ENCODE measurements around the gene DNAJC25. TPM values are rescaled to one million over a fixed set of nuclear protein-coding genes. Genes with fewer than 3 reads are reported as not detected.
A peak's percentile ranks its signal among the peaks of the same experiment; 100 is the strongest.

Gene DNAJC25
- polyA plus RNA-seq, 1 experiment, result 14.1 TPM

GRCh38 chr9:111632060-111632459 lies 926 bp downstream of the DNAJC25 start:
- no peak for DNase-seq (ENCODE audit: low read depth, low spot score)
- POLR2A ChIA-PET, result interaction anchor here (1.0 to 1.8 kb wide), 6 partner anchors 9 to 33 kb away, joined by 3 to 13 read pairs (median 5); partner anchors contain the start of genes GNG10 and PTGR1
- TF ChIP-seq, protein P1, sequence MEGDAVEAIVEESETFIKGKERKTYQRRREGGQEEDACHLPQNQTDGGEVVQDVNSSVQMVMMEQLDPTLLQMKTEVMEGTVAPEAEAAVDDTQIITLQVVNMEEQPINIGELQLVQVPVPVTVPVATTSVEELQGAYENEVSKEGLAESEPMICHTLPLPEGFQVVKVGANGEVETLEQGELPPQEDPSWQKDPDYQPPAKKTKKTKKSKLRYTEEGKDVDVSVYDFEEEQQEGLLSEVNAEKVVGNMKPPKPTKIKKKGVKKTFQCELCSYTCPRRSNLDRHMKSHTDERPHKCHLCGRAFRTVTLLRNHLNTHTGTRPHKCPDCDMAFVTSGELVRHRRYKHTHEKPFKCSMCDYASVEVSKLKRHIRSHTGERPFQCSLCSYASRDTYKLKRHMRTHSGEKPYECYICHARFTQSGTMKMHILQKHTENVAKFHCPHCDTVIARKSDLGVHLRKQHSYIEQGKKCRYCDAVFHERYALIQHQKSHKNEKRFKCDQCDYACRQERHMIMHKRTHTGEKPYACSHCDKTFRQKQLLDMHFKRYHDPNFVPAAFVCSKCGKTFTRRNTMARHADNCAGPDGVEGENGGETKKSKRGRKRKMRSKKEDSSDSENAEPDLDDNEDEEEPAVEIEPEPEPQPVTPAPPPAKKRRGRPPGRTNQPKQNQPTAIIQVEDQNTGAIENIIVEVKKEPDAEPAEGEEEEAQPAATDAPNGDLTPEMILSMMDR (IDR thresholded peaks at IDR 0.05; ENCODE audit: low read depth, low read length), result no peak
- CTCF ChIA-PET, result no interaction called here
- Histone ChIP-seq H3K9me3 (ENCODE audit: control insufficient read depth, insufficient read depth, low read length) (no peaks in the 10 kb centered on the region), H3K4me3 (ENCODE audit: low read depth, low read length) (peak overlapping the region; percentile 92), H3K27me3 (ENCODE audit: control insufficient read depth, insufficient read depth, low read length) (no peaks in the 10 kb centered on the region), H3K27ac (ENCODE audit: low read depth, low read length) (no peak overlapping the region)

DNA sequence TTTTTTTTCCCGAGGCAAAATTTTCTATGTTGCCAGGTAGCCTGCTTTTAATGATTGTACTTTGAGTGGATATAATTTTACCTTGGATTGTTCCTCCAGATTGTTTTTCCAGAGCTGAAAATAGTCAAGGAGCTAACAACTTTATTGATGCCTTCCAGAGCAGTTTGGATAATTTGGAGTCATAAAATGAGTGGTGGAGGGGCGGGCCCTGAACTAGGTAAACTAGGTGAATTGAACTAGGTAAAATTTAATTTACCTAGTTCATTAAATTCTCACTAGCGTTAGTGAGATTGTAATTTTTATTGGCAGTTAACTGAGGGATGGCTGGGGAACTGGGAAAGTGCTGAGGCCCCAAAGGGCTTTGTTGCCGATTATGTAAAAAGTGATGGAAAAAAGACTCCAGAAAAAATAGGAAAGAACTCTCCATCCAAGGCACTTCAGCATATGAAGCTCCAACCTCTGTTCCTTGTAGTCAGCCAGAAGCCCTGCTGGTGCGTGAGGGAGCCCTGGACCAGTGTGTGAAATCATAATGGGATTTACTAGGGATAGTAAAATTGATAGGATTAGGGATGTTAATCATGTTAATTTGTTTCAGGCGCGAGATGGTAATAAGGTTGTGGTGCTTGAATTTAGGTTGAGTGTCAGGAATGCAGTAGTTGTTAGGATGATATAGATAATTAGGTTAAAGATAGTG lies 1.7 kb downstream of the DNAJC25 start:
- CTCF ChIA-PET, result no interaction called here
- no peak for DNase-seq (ENCODE audit: low read depth, low spot score)
- Histone ChIP-seq H3K27me3 (ENCODE audit: control insufficient read depth, insufficient read depth, low read length) (no peaks in the 10 kb centered on the region), H3K9me3 (ENCODE audit: control insufficient read depth, insufficient read depth, low read length) (no peaks in the 10 kb centered on the region), H3K27ac (ENCODE audit: low read depth, low read length) (no peak overlapping the region), H3K4me3 (ENCODE audit: low read depth, low read length) (peak overlapping the region; percentile 92)
- TF ChIP-seq, protein P1 (IDR thresholded peaks at IDR 0.05; ENCODE audit: low read depth, low read length), result no peak
- POLR2A ChIA-PET, result no interaction called here

GRCh38 chr9:111633389-111633736 lies 2.2 kb downstream of the DNAJC25 start:
- ChIA-PET POLR2A (no interaction called here), CTCF (no interaction called here)
- TF ChIP-seq, protein P1 (IDR thresholded peaks at IDR 0.05; ENCODE audit: low read depth, low read length), result no peak
- Histone ChIP-seq H3K27ac (ENCODE audit: low read depth, low read length) (no peak overlapping the region), H3K4me3 (ENCODE audit: low read depth, low read length) (peak overlapping the region; percentile 92; the same call in 1 of the 2 replicates), H3K27me3 (ENCODE audit: control insufficient read depth, insufficient read depth, low read length) (no peaks in the 10 kb centered on the region), H3K9me3 (ENCODE audit: control insufficient read depth, insufficient read depth, low read length) (no peaks in the 10 kb centered on the region)
- DNase-seq (ENCODE audit: low read depth, low spot score), result no peak

GRCh38 chr9:111634860-111635259 lies 3.7 kb downstream of the DNAJC25 start:
- no peaks in the 10 kb centered on the region for H3K9me3 ChIP-seq (ENCODE audit: control insufficient read depth, insufficient read depth, low read length)
- no peak overlapping the region for H3K4me3 ChIP-seq (ENCODE audit: low read depth, low read length)
- ChIA-PET CTCF (no interaction called here), POLR2A (no interaction called here)
- H3K27me3 ChIP-seq (ENCODE audit: control insufficient read depth, insufficient read depth, low read length), result no peaks in the 10 kb centered on the region
- no peak overlapping the region for H3K27ac ChIP-seq (ENCODE audit: low read depth, low read length)
- TF ChIP-seq, protein P1 (IDR thresholded peaks at IDR 0.05; ENCODE audit: low read depth, low read length), result no peak
- no peak for DNase-seq (ENCODE audit: low read depth, low spot score)

DNA sequence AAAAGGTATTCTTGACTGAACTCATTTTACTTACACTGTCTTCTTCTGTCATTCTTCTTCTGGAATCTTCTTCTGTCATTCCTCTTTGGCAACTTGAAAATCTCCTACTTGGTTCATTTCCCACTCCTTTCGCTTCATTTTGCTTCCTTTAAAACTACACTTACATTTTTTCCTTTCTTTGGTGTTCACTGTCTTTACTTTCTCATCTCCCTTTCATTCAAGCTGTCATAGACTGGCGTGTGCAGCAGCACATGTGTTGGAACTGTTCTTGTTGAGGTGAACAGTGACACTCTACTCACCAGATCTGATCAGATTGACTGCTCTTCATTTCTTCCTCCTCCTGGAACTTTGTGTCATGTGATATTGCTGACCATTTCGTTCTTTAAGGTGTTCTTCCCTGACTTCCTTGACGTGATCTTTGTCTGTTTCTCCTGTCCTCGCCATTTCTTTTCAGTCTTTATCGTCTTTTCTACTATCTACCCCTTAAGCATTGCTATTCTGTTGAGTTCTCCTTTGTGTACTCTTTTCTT lies 6.4 kb downstream of the DNAJC25 start:
- CTCF ChIA-PET, result no interaction called here
- H3K27ac ChIP-seq (ENCODE audit: low read depth, low read length), result no peak overlapping the region
- no peaks in the 10 kb centered on the region for H3K27me3 ChIP-seq (ENCODE audit: control insufficient read depth, insufficient read depth, low read length)
- no peak for DNase-seq (ENCODE audit: low read depth, low spot score)
- POLR2A ChIA-PET, result no interaction called here
- H3K9me3 ChIP-seq (ENCODE audit: control insufficient read depth, insufficient read depth, low read length), result no peaks in the 10 kb centered on the region
- TF ChIP-seq, protein P1 (IDR thresholded peaks at IDR 0.05; ENCODE audit: low read depth, low read length), result no peak
- no peak overlapping the region for H3K4me3 ChIP-seq (ENCODE audit: low read depth, low read length)

Measured in AG04450 (cell line).